Adipocyte (in vitro differentiated cells): ENCODE data around the gene TDRD7.

Source experiments
- DNase-seq: peaks from one replicate; pipeline ENCODE4 v3.0.0-alpha.2; 2015; ENCODE audit warnings: low read depth
- H3K27me3 ChIP-seq: replicated peaks from 2 replicates; pipeline ENCODE4 v1.7.0; 2013; ENCODE audit warnings: mild to moderate bottlenecking, low read length, moderate library complexity; ENCODE audit not compliant: control insufficient read depth, insufficient read depth
- H3K36me3 ChIP-seq: 2 replicates; pipeline ENCODE4 v1.7.0; 2013; ENCODE audit warnings: low read length, mild to moderate bottlenecking, moderate library complexity; ENCODE audit not compliant: control insufficient read depth, insufficient read depth, severe bottlenecking
- H3K4me1 ChIP-seq: 2 replicates; pipeline ENCODE4 v1.7.0; 2013; ENCODE audit warnings: mild to moderate bottlenecking, low read length, moderate library complexity; ENCODE audit not compliant: control insufficient read depth, insufficient read depth
- H3K4me3 ChIP-seq: 2 replicates; pipeline ENCODE4 v1.7.0; 2013; ENCODE audit warnings: mild to moderate bottlenecking, low read length, moderate library complexity
- H3K9ac ChIP-seq: 2 replicates; pipeline ENCODE4 v1.7.0; 2013; ENCODE audit warnings: mild to moderate bottlenecking, low read length, moderate library complexity
- H3K9me3 ChIP-seq: 2 replicates; pipeline ENCODE4 v1.7.0; 2013; ENCODE audit warnings: mild to moderate bottlenecking, low read length, moderate library complexity; ENCODE audit not compliant: control insufficient read depth

Gene TDRD7

DNA sequence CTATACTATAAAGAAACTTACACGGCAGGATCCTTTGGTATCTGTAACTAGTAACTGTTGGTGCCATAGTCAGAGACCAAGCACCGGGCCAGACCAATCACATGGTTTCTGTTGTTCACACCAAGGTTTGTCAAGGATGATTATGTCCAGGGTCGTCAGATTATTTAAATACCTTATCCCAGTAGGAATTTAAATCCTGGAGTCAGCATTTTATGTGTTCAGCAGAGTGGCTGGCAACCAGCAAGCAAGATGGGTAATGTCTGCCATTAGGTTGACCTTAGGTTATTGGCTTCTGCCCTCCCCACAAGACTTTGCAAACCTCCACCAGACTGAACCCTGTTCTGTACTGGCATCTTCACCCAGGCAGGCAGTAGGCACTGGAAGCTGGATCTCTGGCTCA is 50.3 kb downstream of the TDRD7 start:
- H3K36me3 ChIP-seq: no peaks in the 10 kb centered on the region

GRCh38 chr9:97462914-97463313 is 51.0 kb downstream of the TDRD7 start:
- Histone ChIP-seq H3K9me3 (no peaks in the 10 kb centered on the region), H3K4me1 (peaks cover 10% of the 10 kb centered on the region), H3K27me3 (no peaks in the 10 kb centered on the region), H3K36me3 (no peaks in the 10 kb centered on the region), H3K4me3 (no peak overlapping the region), H3K9ac (no peak overlapping the region)
- DNase-seq: no peak

More for the DNA sequence above, 50.3 kb downstream of the TDRD7 start:
- no peaks in the 10 kb centered on the region for H3K9me3 ChIP-seq
- H3K4me1 ChIP-seq: peaks cover 10% of the 10 kb centered on the region
- H3K9ac ChIP-seq: no peak overlapping the region
- H3K27me3 ChIP-seq: no peaks in the 10 kb centered on the region
- H3K4me3 ChIP-seq: no peak overlapping the region
- DNase-seq: no peak

DNA sequence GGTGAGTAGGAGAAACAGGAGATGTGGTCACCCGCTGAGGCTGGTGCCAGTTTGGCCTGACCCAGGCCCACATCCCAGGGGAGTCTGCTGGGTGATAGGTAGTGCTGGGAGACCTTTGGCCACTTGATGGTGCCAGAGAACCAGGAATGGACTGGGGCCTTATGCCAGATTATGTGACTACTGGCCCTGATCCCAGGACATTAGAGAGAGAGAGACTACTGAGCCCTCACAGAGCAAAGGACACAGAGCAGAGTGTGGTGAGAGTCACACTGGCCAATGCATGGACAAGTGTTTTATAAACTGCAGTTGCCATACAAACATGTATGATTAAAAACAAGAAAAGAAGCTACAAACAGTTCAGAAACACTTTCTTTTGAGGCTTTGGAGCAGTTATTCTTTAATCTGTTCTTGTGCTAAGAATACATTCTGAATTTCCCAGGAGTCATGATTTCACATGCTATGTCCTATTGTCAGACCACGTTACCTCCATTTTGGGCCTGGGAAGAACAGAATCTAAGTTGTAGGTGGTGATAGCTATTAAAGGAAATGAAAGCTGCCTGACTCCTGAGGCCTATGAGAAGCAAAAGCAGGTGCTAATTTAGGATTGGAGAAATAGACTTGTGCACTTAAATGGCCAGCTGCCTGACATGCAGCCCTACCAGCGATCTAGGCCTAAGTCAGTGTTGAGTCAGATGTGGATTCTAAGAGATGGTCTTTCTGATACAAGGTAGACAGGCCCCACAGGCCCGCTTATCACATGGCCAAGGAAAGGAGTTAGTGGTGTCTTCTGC is 57.0 kb downstream of the TDRD7 start:
- Histone ChIP-seq H3K27me3 (no peaks in the 10 kb centered on the region), H3K4me1 (peaks cover 12% of the 10 kb centered on the region), H3K9me3 (no peaks in the 10 kb centered on the region), H3K4me3 (no peak overlapping the region), H3K36me3 (no peaks in the 10 kb centered on the region), H3K9ac (peak overlapping the region; percentile 20)
- peak; percentile 81 for DNase-seq

DNA sequence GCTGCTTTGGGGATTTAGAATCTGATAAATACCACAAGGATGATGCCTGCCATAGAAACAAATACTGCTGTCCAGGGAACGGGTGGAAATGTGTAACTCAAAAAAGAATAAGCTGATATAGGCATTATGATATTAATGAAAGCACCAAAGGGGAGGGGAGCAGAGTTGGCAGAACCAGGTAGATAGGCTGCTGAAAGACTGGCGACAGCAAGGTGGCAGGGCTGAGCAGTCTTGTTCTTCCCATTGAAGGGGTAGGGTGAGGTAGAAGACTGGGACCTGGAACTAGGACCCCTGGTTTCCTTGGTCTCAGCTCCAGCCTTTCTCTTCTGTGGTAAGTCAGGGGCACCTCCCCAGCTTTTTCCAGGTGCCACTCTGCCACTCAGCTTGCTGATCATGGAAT is 58.2 kb downstream of the TDRD7 start:
- Histone ChIP-seq H3K36me3 (peaks cover 2% of the 10 kb centered on the region), H3K9ac (no peak overlapping the region), H3K4me1 (peaks cover 12% of the 10 kb centered on the region), H3K4me3 (no peak overlapping the region), H3K27me3 (no peaks in the 10 kb centered on the region), H3K9me3 (no peaks in the 10 kb centered on the region)
- no peak for DNase-seq

- Histone ChIP-seq H3K27me3 (no peaks in the 10 kb centered on the region), H3K9ac (no peak overlapping the region), H3K4me1 (peaks cover 5% of the 10 kb centered on the region), H3K4me3 (no peak overlapping the region), H3K9me3 (no peaks in the 10 kb centered on the region), H3K36me3 (peaks cover 4% of the 10 kb centered on the region)
- no peak for DNase-seq
Measured at GRCh38 chr9:97473717-97474116, 61.8 kb downstream of the TDRD7 start.

- Histone ChIP-seq H3K4me1 (no peaks in the 10 kb centered on the region), H3K9ac (no peak overlapping the region), H3K27me3 (no peaks in the 10 kb centered on the region), H3K36me3 (peaks cover 4% of the 10 kb centered on the region), H3K9me3 (no peaks in the 10 kb centered on the region), H3K4me3 (no peak overlapping the region)
- DNase-seq: no peak
Measured at GRCh38 chr9:97474372-97474925, 62.6 kb downstream of the TDRD7 start.

GRCh38 chr9:97475059-97475458 is 63.2 kb downstream of the TDRD7 start:
- Histone ChIP-seq H3K9me3 (no peaks in the 10 kb centered on the region), H3K36me3 (peaks cover 4% of the 10 kb centered on the region), H3K27me3 (no peaks in the 10 kb centered on the region), H3K4me3 (no peak overlapping the region), H3K9ac (no peak overlapping the region), H3K4me1 (no peaks in the 10 kb centered on the region)
- no peak for DNase-seq

- DNase-seq: no peak
- no peak overlapping the region for H3K4me3 ChIP-seq
- H3K9ac ChIP-seq: no peak overlapping the region
- no peaks in the 10 kb centered on the region for H3K9me3 ChIP-seq
- no peaks in the 10 kb centered on the region for H3K4me1 ChIP-seq
- no peaks in the 10 kb centered on the region for H3K27me3 ChIP-seq
- peaks cover 4% of the 10 kb centered on the region for H3K36me3 ChIP-seq
Measured at GRCh38 chr9:97478301-97478981, 66.5 kb downstream of the TDRD7 start.

DNA sequence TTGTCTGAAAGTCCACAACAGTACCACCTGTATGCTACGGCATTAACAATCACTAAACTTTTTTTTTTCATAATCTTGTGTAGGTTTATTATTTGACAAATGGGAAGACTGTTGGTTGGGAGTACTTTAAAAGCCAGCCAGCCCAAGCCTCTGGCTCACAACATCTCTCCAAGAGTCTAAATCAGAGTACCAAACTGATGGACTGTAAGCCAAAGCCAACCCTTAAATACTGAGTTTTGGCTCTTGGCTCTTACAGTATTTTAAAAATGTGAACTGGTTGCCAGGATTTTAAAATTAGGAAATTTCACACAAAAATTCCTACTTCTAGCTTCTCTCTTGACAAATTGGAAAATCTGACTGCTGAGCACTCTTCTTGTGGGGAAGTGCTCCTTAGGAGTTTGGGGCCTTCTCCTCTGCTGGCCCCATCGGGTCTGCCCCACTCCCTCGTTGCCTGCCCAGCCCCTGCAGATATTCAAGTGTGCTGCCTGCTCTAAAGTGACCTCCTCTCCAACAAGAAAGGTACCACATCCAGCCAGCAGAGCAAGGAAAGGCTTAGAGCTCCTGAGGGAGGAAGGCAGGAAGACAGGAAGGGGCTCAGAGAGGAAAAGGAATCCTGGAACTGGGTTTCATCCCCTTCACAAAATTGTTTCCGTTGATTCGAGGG is 67.7 kb downstream of the TDRD7 start:
- Histone ChIP-seq H3K36me3 (peaks cover 4% of the 10 kb centered on the region), H3K9ac (no peak overlapping the region), H3K9me3 (no peaks in the 10 kb centered on the region), H3K27me3 (no peaks in the 10 kb centered on the region), H3K4me1 (no peaks in the 10 kb centered on the region), H3K4me3 (no peak overlapping the region)
- no peak for DNase-seq

- H3K27me3 ChIP-seq: no peaks in the 10 kb centered on the region
- no peaks in the 10 kb centered on the region for H3K9me3 ChIP-seq
- H3K9ac ChIP-seq: no peak overlapping the region
- peaks cover 2% of the 10 kb centered on the region for H3K36me3 ChIP-seq
- no peak overlapping the region for H3K4me3 ChIP-seq
- H3K4me1 ChIP-seq: no peaks in the 10 kb centered on the region
- no peak for DNase-seq
Measured at GRCh38 chr9:97480174-97480573, 68.3 kb downstream of the TDRD7 start.

- DNase-seq: no peak
- no peak overlapping the region for H3K9ac ChIP-seq
- H3K9me3 ChIP-seq: no peaks in the 10 kb centered on the region
- no peaks in the 10 kb centered on the region for H3K4me1 ChIP-seq
- H3K27me3 ChIP-seq: no peaks in the 10 kb centered on the region
- no peaks in the 10 kb centered on the region for H3K36me3 ChIP-seq
- no peak overlapping the region for H3K4me3 ChIP-seq
Measured at GRCh38 chr9:97480749-97481148, 68.9 kb downstream of the TDRD7 start.
